ENCODE results near the gene CXorf65. TPM values are rescaled to one million over a fixed set of nuclear protein-coding genes. Genes with fewer than 3 reads are reported as not detected.

CXorf65 gene
- total and polyA plus RNA-seq, 8 donors, result not detected

DNA sequence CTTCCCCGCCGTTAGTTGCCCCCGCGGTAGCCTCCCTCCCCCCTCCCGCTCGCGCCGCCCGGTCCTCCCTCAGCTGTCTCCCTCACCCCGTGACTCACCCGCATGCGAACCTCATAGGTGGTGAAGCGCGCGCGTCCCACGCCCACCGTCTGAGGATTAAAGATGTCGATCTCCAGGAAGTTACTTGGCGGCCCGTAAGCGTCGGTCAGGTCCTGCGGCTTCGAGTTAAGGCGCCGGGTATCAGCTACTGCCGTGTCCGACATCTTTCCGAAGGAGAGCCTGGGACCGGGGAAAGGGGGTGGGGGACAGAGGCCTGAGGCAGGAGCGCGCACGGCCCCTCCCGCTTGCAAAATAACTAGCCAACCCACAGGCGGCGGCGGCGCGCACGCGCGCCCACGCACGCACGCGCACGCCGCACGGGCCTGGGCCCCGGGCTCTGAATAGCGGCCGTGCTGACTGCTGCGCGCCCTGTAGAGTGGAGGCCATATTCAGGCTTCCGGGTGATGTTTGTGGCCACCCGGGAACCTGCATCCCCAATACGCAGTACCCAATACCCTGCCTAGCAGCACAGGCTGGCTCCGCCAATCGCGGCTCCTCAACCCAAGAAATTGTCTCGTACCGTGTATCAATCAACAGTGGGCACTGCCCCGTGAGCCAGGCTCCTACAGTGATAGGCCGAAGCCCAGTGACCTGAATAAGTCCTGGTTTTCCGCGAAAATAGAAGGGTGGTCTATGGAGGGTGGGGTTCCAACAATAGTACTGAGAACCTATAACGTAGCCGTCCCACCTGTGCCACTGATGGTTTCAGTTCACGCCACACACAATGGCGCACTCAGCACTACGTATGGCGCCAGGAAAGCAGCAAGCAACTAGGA lies 38.3 kb downstream of the CXorf65 start, which contains the start of gene SNX12:
SNX12 (minus strand) TSS at position 291 of the 875 bp plus-strand sequence; CDS start at position 263, 28 bp downstream.
- Histone ChIP-seq H3K4me3 (peak within 1 kb of the TSS; percentile 26 to 57 (median 40)), H3K27me3 (peaks cover 0 to 7% (median 0%) of the 10 kb centered on the region in 4 donors), H3K27ac (peak within 1 kb of the TSS in 3 of 4 donors; percentile 16 to 73 (median 71)), H3K4me1 (no peaks in the 10 kb centered on the region), H3K36me3 (no peaks in the 10 kb centered on the region), H3K9me3 (no peaks in the 10 kb centered on the region)
- intact Hi-C loops (cut with DNase I), result no loop called here
- peak; percentile 93 for FAIRE-seq
- TF ChIP-seq, protein P1, sequence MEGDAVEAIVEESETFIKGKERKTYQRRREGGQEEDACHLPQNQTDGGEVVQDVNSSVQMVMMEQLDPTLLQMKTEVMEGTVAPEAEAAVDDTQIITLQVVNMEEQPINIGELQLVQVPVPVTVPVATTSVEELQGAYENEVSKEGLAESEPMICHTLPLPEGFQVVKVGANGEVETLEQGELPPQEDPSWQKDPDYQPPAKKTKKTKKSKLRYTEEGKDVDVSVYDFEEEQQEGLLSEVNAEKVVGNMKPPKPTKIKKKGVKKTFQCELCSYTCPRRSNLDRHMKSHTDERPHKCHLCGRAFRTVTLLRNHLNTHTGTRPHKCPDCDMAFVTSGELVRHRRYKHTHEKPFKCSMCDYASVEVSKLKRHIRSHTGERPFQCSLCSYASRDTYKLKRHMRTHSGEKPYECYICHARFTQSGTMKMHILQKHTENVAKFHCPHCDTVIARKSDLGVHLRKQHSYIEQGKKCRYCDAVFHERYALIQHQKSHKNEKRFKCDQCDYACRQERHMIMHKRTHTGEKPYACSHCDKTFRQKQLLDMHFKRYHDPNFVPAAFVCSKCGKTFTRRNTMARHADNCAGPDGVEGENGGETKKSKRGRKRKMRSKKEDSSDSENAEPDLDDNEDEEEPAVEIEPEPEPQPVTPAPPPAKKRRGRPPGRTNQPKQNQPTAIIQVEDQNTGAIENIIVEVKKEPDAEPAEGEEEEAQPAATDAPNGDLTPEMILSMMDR (IDR thresholded peaks at IDR 0.05), result no peak
- WGBS, 2 donors, result 0 to 33% methylated on average over 64 to 73 of the region's 73 CpGs
- peak; percentile 97 to 99 (median 98) for ATAC-seq
- peak; percentile 88 to 95 (median 92) for DNase-seq

DNA sequence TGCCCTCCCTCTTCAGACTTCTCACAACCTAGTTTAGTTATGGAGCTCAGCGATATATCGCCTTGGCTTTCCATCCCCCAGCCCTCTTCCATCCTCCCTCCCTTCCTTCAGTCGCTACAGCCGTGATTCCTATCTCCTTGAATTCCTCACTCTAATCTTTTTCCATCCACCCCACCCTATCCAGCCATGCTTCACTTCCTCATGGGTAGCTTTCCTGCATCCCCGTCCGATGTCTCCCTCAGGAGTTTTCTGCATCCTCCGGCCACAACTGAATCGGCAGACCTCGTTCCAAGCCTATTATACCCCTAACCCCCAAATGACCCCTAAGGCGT lies 38.9 kb downstream of the CXorf65 start:
- TF ChIP-seq, protein P1 (IDR thresholded peaks at IDR 0.05), result no peak
- WGBS, 2 donors, result 1 to 26% methylated on average over 10 of the region's 10 CpGs
- peak overlapping the region; percentile 26 to 57 (median 40) for H3K4me3 ChIP-seq
- no peaks in the 10 kb centered on the region for H3K36me3 ChIP-seq
- peak; percentile 1 to 5 (median 4) for ATAC-seq
- peaks cover 0 to 7% (median 0%) of the 10 kb centered on the region in 4 donors for H3K27me3 ChIP-seq
- H3K4me1 ChIP-seq, result no peaks in the 10 kb centered on the region
- intact Hi-C loops (cut with DNase I), result no loop called here
- H3K27ac ChIP-seq, result peak overlapping the region in 3 of 4 donors; percentile 16 to 73 (median 70)
- no peak for FAIRE-seq
- DNase-seq, result no peak
- H3K9me3 ChIP-seq, result no peaks in the 10 kb centered on the region

DNA sequence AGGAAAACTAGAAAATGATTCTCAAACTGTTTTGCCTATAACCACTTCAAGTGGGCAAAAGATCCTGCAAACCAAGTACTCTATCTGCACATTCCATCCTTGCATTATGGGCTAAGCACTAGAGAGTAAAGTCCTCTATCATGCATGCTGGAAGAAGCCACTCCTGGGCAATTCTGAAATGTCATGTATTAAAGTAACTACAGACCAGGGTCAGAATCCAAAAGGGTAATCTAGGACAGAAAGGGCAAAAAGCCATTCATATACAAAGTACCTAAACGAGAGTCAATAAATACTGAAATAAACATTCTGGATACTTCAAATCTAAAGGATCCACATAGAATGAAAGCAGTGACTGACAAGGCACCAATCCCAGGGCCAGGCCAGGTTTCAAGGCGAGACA lies 39.5 kb downstream of the CXorf65 start:
- Histone ChIP-seq H3K9me3 (no peaks in the 10 kb centered on the region), H3K4me1 (no peaks in the 10 kb centered on the region), H3K36me3 (no peaks in the 10 kb centered on the region), H3K27ac (peak overlapping the region in 1 of 4 donors; percentile 73), H3K27me3 (peaks cover 0 to 7% (median 0%) of the 10 kb centered on the region in 4 donors), H3K4me3 (peak overlapping the region in 3 of 4 donors; percentile 33 to 57 (median 47))
- ATAC-seq, result no peak
- TF ChIP-seq, protein P1 (IDR thresholded peaks at IDR 0.05), result no peak
- DNase-seq, result no peak
- intact Hi-C loops (cut with DNase I), result no loop called here
- 8 to 22% methylated on average over 2 of the region's 2 CpGs for WGBS, 2 donors
- FAIRE-seq, result no peak

DNA sequence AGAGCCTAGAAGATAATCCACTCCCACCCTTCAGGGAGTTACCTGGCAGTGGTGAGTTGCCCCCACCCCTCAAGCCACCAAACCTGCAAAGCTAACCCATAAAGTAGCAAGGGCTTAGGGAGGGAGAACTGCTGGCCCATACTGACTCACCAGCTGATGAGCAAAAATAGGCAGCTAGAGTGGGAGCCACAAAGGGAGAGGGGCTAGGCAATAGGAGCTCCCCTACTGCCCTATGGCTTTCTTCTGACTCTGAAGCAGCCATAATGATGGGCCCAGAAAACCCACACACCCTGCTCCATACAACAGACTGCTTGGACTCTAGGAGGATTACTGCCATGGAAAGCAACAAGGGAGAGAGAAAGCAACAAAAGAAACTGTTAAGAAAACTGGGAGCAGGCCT lies 46.4 kb downstream of the CXorf65 start:
- ATAC-seq (no peak), FAIRE-seq (no peak), DNase-seq (no peak)
- H3K4me1 ChIP-seq, result no peaks in the 10 kb centered on the region
- no peaks in the 10 kb centered on the region for H3K27me3 ChIP-seq
- no peak overlapping the region for H3K4me3 ChIP-seq
- TF ChIP-seq, protein P1 (IDR thresholded peaks at IDR 0.05), result no peak
- peaks cover 0 to 9% (median 0%) of the 10 kb centered on the region in 3 donors for H3K36me3 ChIP-seq
- intact Hi-C loops (cut with DNase I), result no loop called here
- no peaks in the 10 kb centered on the region for H3K9me3 ChIP-seq
- no peak overlapping the region for H3K27ac ChIP-seq
